Activated T-cell treated with anti-CD3 and anti-CD28 coated beads, Interleukin-2, amount 50 U/mL, for 48 hours (primary cell): ENCODE data around the gene VDR.

Experiments
- DNase-seq, 2 experiments: peaks; one replicate each; pipeline ENCODE4 v3.0.0-alpha.2; 2020

The VDR gene

GRCh38 chr12:47904713-47905709 lies at the start of gene VDR:
VDR (minus strand) TSS chr12:47904994; CDS start chr12:47879113, 25,881 bp downstream.
- DNase-seq: peak; percentile 87 to 89

GRCh38 chr12:47954058-47954457 lies 49.3 kb upstream of the VDR start:
- no peak for DNase-seq

DNA sequence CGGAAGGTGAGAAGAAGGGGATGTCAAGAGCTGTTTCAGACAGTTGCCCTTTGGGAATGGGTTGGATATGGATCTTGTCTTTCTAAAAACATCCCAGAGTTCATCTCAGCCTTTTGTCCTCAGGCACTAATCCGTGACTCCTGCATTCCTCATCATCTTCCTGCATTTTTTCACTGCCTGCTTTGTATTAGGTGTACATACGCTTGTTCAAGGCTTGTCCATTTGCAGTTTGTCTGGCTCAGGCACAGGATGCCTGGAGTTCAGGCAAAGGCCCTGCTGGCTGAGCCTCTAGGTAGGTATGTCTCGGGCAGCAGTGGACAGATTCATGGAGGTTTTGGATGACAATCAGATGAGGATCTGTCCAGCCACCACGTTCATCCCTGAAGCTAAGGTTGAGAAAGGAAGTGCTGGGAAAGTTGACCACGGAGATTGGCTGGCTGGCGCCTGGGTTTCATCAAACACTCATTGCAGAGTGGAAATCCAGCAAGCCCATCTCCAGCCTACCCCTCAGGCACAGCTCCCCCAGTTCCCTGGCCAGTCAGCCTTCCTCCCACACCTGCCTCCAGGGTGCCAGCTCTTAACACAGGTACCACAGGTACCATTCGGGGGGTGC lies 46.2 kb upstream of the VDR start:
- no peak for DNase-seq

DNA sequence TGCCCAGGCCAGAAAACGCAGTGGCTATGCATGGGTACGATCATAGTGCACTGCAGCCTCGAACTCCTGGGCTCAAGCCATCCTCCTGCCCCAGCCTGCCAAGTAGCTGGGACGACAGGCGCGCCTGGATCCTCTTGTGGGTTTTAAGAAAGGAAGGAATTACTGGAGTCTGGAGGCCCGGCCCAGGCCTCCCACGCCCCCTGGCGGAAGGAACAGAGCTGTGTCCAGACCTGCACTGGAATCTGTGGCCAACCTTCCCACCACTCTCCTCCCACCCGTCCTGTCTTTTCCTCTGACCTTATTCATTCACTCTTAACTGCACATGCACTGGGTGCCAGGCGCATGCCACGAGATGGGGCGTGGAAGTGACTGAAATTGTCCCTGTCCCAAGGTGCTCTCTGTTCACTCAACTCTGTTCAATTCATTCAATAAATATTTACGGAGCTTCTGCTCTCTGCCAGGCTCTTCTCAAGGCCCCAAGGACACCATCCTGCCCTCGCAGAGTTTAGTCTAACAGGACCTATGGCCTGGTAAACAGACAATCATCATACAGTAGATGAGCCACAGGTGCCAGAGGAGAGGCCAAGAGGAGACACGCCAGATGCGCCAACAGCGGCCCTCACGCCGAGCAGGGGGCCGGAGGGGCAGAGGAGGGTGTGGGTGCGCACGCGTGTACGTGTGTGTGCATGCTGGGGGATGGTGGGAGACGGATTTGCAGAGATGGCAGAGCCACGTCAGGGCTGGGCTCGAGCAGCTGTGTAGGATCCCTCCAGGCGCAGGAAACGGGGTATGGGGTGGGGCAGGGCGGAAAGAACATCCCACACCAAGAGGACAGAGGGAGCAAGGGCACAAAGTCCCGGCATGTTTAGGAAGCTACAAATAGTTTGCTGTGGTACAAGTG lies 44.9 kb upstream of the VDR start:
- peak; percentile 50 to 53 for DNase-seq

DNA sequence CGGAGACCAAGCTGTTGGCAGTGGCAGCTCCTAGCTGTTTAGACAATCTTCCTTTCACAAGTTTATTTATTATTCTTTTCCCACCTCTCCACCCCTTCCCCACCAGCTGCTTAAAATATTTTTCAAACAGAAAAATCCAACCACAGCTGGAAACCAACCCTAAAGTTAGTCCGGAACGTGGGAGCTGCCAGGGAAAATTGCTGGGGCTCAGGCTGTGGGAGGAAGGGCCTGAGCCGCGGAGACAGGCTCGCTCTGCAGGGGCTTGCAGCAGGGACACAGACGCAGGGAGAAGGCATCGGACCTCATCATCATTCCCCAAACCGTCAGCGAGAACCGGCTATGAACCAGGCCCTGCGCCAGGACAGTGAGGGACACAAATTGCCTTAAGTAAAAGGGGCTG lies 42.5 kb upstream of the VDR start:
- no peak for DNase-seq

- no peak for DNase-seq
These were observed 41.9 kb upstream of the VDR start for GRCh38 chr12:47946413-47947323.

DNA sequence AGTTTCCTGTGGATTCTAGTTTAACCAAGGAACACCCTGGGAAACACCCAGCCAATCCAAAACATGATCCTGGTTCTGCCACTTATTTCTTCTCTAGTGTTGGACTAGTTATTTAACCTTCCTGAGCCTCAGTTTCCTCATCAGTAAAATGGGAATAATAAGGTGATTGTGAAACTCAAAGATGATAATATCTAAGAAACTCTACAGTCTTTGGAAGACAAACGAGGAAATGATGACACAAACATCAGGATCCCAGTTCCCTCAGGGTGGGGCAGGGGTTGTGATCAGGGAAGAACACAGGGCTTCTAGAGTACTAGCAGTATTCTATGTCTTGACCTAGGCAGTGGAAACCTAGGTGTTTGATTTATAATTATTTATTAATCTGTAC lies 40.5 kb upstream of the VDR start:
- DNase-seq: no peak

- DNase-seq: no peak
These were observed 40.0 kb upstream of the VDR start for GRCh38 chr12:47944685-47945340.

GRCh38 chr12:47943623-47944340 lies 39.0 kb upstream of the VDR start:
- DNase-seq: no peak

DNA sequence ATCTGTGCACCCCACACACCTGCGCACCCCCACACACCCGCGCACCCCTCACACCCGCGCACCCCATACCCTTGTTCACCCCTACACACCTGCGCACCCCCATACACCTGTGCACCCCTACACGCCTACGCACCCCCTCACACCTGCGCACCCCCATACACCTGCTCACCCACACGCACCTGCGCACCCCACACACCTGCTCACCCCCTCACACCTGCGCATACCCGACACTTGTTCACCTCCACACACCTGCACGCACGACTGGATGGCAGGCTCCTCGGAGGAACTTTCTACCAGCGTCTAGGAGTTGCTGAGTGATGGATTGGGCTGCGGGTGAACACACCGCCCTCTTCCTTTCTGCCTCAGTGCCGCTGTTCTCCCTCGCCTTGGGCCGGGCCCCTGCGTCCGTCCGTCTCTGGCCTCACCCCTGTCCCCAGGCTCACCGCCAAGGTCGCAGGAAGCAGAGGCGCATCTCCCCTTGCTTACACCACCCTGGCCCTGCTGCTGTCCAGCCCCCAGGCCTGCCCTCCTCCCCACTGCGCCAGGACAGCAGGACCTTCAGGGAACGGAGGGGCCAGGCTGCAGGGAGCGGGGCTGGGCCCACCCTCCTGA lies 37.9 kb upstream of the VDR start:
- DNase-seq: no peak

DNA sequence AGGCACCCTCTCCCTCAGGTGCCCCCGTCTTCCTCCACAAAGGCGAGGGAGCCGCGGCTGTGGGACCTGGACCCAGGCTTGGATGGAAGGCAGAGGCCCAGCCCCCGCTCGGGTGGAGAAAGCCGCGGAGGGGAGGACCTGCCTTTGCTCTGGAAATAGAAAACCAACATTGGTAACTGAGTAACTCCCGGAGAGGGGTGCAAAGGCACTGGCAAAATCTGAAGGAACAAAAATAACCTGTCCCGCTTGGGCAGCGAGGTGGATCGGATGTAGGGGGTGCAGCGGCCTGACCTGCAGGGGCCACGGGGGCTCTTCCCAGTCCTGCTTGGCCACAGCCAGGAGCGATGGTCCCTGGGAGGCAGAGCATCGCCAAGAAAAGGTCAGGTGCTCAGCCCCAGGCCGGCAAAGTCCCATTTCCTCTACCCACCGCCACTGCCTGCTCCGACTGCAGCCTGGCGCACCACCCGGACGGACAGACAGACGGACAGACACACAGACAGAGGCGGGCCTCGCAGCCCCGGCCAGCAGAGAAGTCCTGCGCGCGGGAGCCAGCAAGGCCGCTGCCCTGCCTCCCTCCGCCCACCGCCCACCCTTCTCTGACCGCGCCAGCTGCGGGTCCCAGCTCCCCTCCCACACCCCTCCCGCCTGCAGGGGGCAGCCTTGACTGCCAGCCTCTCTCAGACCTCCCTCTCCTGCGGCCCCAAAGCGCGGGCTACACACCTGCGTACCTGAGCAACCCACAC lies 37.2 kb upstream of the VDR start:
- DNase-seq: peak; percentile 49 to 65

GRCh38 chr12:47941475-47941780 lies 36.6 kb upstream of the VDR start:
- no peak for DNase-seq

GRCh38 chr12:47940773-47941474 lies 36.1 kb upstream of the VDR start:
- DNase-seq: no peak

DNA sequence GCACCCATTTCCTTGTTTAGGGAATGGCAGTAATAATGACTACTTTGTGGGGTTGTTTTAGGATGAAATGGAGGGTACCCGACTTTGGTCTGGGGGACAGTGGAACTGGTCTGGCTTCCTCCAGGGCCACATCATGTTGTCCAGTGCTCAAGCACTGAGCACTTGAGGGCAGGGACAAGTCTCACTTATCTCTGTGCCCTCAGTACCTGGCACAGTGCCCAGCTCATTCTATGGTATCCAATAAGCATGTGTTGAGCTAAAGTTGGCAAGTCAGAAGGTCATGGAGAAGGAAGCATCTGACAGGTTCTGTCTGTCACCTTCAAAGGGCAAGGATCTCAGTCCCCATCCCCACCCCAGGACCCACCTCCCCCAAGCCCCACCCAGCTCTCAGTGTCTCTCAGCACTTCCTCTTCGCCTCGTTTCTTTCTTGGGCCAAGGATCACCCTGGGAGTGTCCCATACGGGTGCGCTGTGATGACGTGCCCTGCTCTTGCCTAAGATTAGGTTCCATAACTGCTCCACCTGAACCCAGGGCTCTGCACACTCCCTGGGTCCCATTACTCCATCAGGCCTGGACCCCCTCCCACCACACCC lies 34.3 kb upstream of the VDR start:
- no peak for DNase-seq

- peak in 1 of 2 experiments; percentile 11 for DNase-seq
These were observed 33.8 kb upstream of the VDR start for GRCh38 chr12:47938594-47938993.

DNA sequence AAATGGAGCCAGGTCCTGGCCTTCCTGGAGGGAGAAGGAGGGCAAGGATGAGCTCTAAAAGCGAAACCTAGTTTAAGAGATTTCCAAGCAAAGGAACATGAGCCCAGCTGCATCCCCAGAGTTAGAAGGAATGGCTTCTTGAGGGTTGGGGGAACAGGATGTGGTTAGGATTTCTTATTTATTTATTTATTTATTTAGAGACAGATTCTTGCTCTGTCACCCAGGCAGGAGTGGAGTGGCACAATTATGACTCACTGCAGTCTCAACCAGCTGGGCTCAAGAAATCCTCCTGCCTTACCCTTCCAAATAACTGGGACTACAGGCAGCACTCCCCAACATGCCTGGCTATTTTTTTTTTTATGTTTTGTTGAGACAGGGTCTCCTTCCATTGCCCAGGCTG lies 33.3 kb upstream of the VDR start:
- peak in 1 of 2 experiments; percentile 8 for DNase-seq

DNA sequence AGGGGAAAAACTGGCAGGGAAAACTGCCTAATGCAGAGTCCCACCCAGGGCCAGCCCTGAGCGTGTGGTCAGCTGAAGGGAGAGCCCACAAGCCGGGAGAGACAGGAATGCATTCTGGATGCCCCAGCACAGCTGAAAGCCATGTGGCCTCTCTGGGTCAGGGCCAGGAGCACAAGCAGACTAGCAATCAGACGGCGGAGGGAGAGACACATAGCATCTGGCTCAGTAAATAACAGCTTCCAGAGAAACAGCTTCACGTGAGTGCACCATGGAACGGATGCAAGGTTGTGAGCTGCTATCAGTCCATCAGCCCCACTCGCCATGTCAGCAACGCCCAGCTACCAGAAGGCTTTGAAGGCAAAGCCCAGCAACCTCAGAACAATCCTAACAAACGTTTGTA lies 30.4 kb upstream of the VDR start:
- DNase-seq: no peak

DNA sequence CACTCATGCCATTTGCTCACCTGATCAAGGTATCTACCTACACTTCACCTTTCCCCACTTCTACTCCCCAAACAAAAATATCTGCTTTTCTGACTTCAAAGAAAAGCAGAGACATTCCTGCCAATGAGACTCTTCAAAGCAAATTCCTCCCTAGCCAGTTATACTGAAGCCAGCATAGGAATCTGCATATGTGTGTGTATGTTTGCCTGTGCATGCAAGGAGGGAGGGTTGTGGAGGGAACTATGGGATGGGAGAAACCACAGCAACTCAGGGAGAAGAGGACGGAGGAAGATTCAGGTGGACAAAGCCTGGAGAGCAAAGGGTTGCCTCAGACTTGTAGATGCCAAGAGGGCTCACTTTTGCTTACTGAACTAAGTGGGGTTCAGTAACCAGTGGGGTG lies 26.4 kb upstream of the VDR start:
- DNase-seq: no peak

- no peak for DNase-seq
These were observed 25.8 kb upstream of the VDR start for GRCh38 chr12:47930634-47931033.
